B cell (primary cell): ENCODE results near the gene RUFY3. TPM values are rescaled to one million over a fixed set of nuclear protein-coding genes. Genes with fewer than 3 reads are reported as not detected.
"Not testable (repeated sequence)": the region's sequence is repeated elsewhere in the genome, so short reads cannot be mapped to it uniquely, and the experiment has no call there.

Source experiments
- ATAC-seq: fragments of 200-7000 bp; cut with Tn5 transposase; one replicate; pipeline ENCODE4 v1.10.0; 2021; ENCODE audit warnings: low read depth, mild to moderate bottlenecking, moderate number of reproducible peaks, moderate library complexity
- CTCF ChIA-PET: fragments of 350-600 bp; sonication (Branson Sonifier 250); formaldehyde crosslinking; loops from one replicate; lab custom pipeline; 2021; ENCODE audit warnings: antibody characterized with exemption, inconsistent platforms; lab: Charles Lee
- POLR2A ChIA-PET: fragments of 350-600 bp; sonication (Branson Sonifier 250); formaldehyde crosslinking; loops from one replicate; lab custom pipeline; 2021; ENCODE audit warnings: antibody characterized with exemption; lab: Charles Lee
- DNase-seq: peaks from one replicate; pipeline ENCODE4 v3.0.0; 2013
- H2AFZ ChIP-seq: 2 replicates; pipeline ENCODE4 v1.6.1; 2012; ENCODE audit warnings: mild to moderate bottlenecking, low read depth, low read length; ENCODE audit not compliant: insufficient read depth, poor library complexity, severe bottlenecking
- H3K27ac ChIP-seq, 2 donors: 1 replicate in 1 of 2; 2 replicates in 1 of 2; pipeline ENCODE4 v1.5.1; 2012 to 2013; ENCODE audit warnings: low read length in 2 of 2, mild to moderate bottlenecking in 2 of 2, moderate library complexity in 1 of 2
- H3K27me3 ChIP-seq, 4 experiments: fragments of 200-600 bp in 1 of 4; sonication (generic) in 1 of 4; replicated peaks in 1 of 4; 1 replicate in 2 of 4; 2 replicates in 2 of 4; pipeline versions ENCODE4 v1.6.1 to v1.7.0; 2013 to 2016; ENCODE audit warnings: low read length in 3 of 4, mild to moderate bottlenecking in 2 of 4, mixed read lengths in 1 of 4, moderate library complexity in 1 of 4; ENCODE audit not compliant: insufficient read depth in 4 of 4, control insufficient read depth in 3 of 4; ENCODE audit errors: control extremely low read depth in 1 of 4
- H3K36me3 ChIP-seq, 2 experiments: replicated peaks in 1 of 2; 1 replicate in 1 of 2; 2 replicates in 1 of 2; pipeline versions ENCODE4 v1.6.1 to v1.7.1; 2013; ENCODE audit warnings: low read length in 1 of 2; ENCODE audit not compliant: insufficient read depth in 2 of 2, control insufficient read depth in 1 of 2; ENCODE audit errors: control extremely low read depth in 1 of 2, extremely low read depth in 1 of 2
- H3K4me1 ChIP-seq, 2 donors: fragments of 200-600 bp in 1 of 2; sonication (generic) in 1 of 2; 1 replicate in 1 of 2; 2 replicates in 1 of 2; pipeline versions ENCODE4 v1.5.1 to v1.6.1; 2013 to 2017; ENCODE audit warnings: low read length in 2 of 2; ENCODE audit not compliant: control insufficient read depth in 2 of 2, insufficient read depth in 2 of 2
- H3K4me2 ChIP-seq: replicated peaks from 2 replicates; pipeline ENCODE3; 2012; ENCODE audit warnings: mild to moderate bottlenecking, low read depth, low read length; ENCODE audit not compliant: poor library complexity, severe bottlenecking
- H3K4me3 ChIP-seq, 5 experiments: fragments of 200-600 bp in 1 of 5; sonication (generic) in 1 of 5; 1 replicate in 3 of 5; 2 replicates in 2 of 5; pipeline versions ENCODE4 v1.5.1 to v1.7.0; 2011 to 2016; ENCODE audit warnings: low read length in 4 of 5, mild to moderate bottlenecking in 4 of 5, low read depth in 2 of 5, control low read depth in 1 of 5, moderate library complexity in 1 of 5; ENCODE audit not compliant: insufficient read depth in 1 of 5; ENCODE audit errors: control extremely low read depth in 1 of 5, extremely low read depth in 1 of 5
- H3K79me2 ChIP-seq: fragments of 200-600 bp; sonication (generic); one replicate; pipeline ENCODE4 v1.6.0; 2016; ENCODE audit warnings: low read length; ENCODE audit not compliant: control insufficient read depth, insufficient read depth
- H3K9ac ChIP-seq: fragments of 200-600 bp; sonication (generic); 2 replicates; pipeline ENCODE4 v1.6.1; 2017; ENCODE audit warnings: mild to moderate bottlenecking, low read length, moderate library complexity
- H3K9me3 ChIP-seq, 3 donors: one replicate each; pipeline versions ENCODE4 v1.6.1 to v1.7.1; 2013; ENCODE audit warnings: low read length in 2 of 3; ENCODE audit not compliant: control insufficient read depth in 2 of 3, insufficient read depth in 1 of 3; ENCODE audit errors: control extremely low read depth in 1 of 3
- H4K20me1 ChIP-seq: 2 replicates; pipeline ENCODE4 v1.6.0; 2012; ENCODE audit warnings: mild to moderate bottlenecking, low read length; ENCODE audit not compliant: insufficient read depth, control insufficient read depth, poor library complexity, severe bottlenecking
- H3K27ac Mint-ChIP-seq: one replicate; pipeline ENCODE4 v1.8.0; 2021; ENCODE audit warnings: mixed read lengths
- H3K27me3 Mint-ChIP-seq: one replicate; pipeline ENCODE4 v1.8.0; 2021; ENCODE audit warnings: mixed read lengths
- H3K4me1 Mint-ChIP-seq: one replicate; pipeline ENCODE4 v1.8.0; 2021; ENCODE audit warnings: mixed read lengths
- H3K4me3 Mint-ChIP-seq: one replicate; pipeline ENCODE4 v1.8.0; 2021; ENCODE audit warnings: mixed read lengths
- H3K9me3 Mint-ChIP-seq: one replicate; pipeline ENCODE4 v1.8.0; 2022; ENCODE audit warnings: mixed read lengths; ENCODE audit not compliant: insufficient read depth
- EZH2 ChIP-seq: IDR thresholded peaks from 2 replicates; pipeline ENCODE4 v1.6.1; 2012; ENCODE audit warnings: borderline replicate concordance, low read depth, mild to moderate bottlenecking, moderate library complexity, low read length; ENCODE audit not compliant: insufficient read depth, poor library complexity, severe bottlenecking
- WGBS: methylation state at CpG from one replicate; pipeline ENCODE4 v1.1.5; 2013; ENCODE audit warnings: missing lambda C conversion rate; ENCODE audit not compliant: insufficient coverage; 5-methylcytosine and 5-hydroxymethylcytosine counted together
- intact Hi-C: fragments of 100-400 bp; cut with micrococcal nuclease; formaldehyde crosslinking; loops from one replicate; pipeline ENCODE4 v1.10.0; 2022
- polyA plus RNA-seq: library from polyadenylated mRNA; depleted of rRNA; stranded (reverse); fragments of >200 nt; gene quantifications from 2 replicates; pipeline ENCODE4 v1.2.3, GENCODE V29; 2012
- total RNA-seq, 2 donors: library from RNA; stranded (reverse); fragments of 120-200 nt in 1 of 2; gene quantifications; 1 replicate in 1 of 2; 2 replicates in 1 of 2; pipeline versions ENCODE4 v1.2.3 to v1.2.4, GENCODE V29; 2013 to 2022
- TF ChIP-seq, protein P1 (sequence below): fragments of 200-600 bp; IDR thresholded peaks from one replicate; pipeline ENCODE4 v1.8.0; 2022; ENCODE audit warnings: antibody characterized with exemption, mild to moderate bottlenecking

Gene RUFY3
- total and polyA plus RNA-seq, 2 donors (not counting 1 experiment from before 2014, with no cell fraction given): 26.1 to 74.1 TPM

DNA sequence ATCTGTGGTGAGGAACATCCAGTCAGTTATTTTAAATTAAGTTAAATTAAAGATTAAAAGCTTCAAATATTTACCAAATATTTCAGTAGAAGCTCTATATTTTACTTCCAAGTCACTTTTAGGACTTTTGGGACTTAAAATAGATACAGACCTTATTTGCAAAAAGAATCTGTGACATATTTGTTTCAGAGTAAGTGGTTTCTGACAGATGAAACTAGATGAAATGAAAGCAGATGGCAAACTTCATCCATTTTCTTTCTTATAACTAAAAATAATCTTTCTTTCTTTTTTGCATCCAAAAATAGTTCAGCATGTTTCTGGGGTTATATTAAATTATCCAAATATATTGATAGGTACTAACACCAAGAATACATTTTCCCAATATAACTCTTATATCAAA lies 40.1 kb upstream of the RUFY3 start:
- no peak overlapping the region for H3K9ac ChIP-seq
- no peak for DNase-seq
- peaks cover 42 to 50% of the 10 kb centered on the region in 2 donors for H3K4me1 ChIP-seq
- H3K36me3 ChIP-seq: no peaks in the 10 kb centered on the region
- ATAC-seq: no peak
- no peak overlapping the region for H2AFZ ChIP-seq
- TF ChIP-seq, protein P1, sequence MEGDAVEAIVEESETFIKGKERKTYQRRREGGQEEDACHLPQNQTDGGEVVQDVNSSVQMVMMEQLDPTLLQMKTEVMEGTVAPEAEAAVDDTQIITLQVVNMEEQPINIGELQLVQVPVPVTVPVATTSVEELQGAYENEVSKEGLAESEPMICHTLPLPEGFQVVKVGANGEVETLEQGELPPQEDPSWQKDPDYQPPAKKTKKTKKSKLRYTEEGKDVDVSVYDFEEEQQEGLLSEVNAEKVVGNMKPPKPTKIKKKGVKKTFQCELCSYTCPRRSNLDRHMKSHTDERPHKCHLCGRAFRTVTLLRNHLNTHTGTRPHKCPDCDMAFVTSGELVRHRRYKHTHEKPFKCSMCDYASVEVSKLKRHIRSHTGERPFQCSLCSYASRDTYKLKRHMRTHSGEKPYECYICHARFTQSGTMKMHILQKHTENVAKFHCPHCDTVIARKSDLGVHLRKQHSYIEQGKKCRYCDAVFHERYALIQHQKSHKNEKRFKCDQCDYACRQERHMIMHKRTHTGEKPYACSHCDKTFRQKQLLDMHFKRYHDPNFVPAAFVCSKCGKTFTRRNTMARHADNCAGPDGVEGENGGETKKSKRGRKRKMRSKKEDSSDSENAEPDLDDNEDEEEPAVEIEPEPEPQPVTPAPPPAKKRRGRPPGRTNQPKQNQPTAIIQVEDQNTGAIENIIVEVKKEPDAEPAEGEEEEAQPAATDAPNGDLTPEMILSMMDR: no peak
- no peak for TF ChIP-seq EZH2
- intact Hi-C loops: no loop called here
- peaks cover 4% of the 10 kb centered on the region for H3K79me2 ChIP-seq
- no peaks in the 10 kb centered on the region for H4K20me1 ChIP-seq
- H3K27me3 ChIP-seq: no peaks in the 10 kb centered on the region
- no peak overlapping the region for H3K4me3 ChIP-seq
- ChIA-PET POLR2A (interaction anchor here (0.8 kb wide), 1 partner anchor 77 kb away, joined by 3 read pairs; no protein-coding TSS in a partner anchor), CTCF (interaction anchor here (0.5 to 2.6 kb wide), 5 partner anchors 10 to 33 kb away, joined by 3 to 11 read pairs (median 4); no protein-coding TSS in a partner anchor)
- H3K4me2 ChIP-seq: no peak overlapping the region
- no peaks in the 10 kb centered on the region for H3K9me3 ChIP-seq
- Mint-ChIP-seq H3K4me3 (no peak overlapping the region), H3K27me3 (no peaks in the 10 kb centered on the region), H3K4me1 (peaks cover 39% of the 10 kb centered on the region), H3K27ac (no peak overlapping the region), H3K9me3 (no peaks in the 10 kb centered on the region)
- no peak overlapping the region for H3K27ac ChIP-seq

DNA sequence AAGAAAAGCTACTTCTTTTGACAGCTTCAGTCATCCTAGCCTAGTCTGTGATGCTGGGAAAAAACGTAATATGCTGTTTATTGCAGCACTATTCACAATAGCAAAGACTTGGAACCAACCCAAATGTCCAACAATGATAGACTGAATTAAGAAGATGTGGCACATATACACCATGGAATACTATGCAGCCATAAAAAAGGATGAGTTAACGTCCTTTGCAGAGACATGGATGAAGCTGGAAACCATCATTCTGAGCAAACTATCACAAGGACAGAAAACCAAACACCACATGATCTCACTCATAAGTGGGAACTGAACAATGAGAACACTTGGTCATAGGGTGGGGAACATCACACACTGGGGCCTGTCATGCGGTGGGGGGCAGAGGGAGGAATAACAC lies 39.6 kb upstream of the RUFY3 start:
- H3K27ac Mint-ChIP-seq, H3K9me3 Mint-ChIP-seq, intact Hi-C loops, DNase-seq, H3K36me3 ChIP-seq, H3K79me2 ChIP-seq, ATAC-seq, H3K4me2 ChIP-seq, H3K27me3 Mint-ChIP-seq, H3K9me3 ChIP-seq, H3K27me3 ChIP-seq, H3K27ac ChIP-seq, H2AFZ ChIP-seq, H3K4me3 Mint-ChIP-seq, H3K9ac ChIP-seq, H4K20me1 ChIP-seq, H3K4me3 ChIP-seq: not testable (repeated sequence)
- H3K4me1 ChIP-seq: peaks cover 42 to 46% of the 10 kb centered on the region in 2 donors
- POLR2A ChIA-PET: interaction anchor here (0.8 kb wide), 1 partner anchor 76 kb away, joined by 3 read pairs; no protein-coding TSS in a partner anchor
- CTCF ChIA-PET: interaction anchor here (0.5 to 2.6 kb wide), 4 partner anchors 9 to 34 kb away, joined by 3 to 11 read pairs (median 6); no protein-coding TSS in a partner anchor
- 100% methylated on average over 1 of the region's 3 CpGs for WGBS
- peaks cover 35% of the 10 kb centered on the region for H3K4me1 Mint-ChIP-seq
